Stimulated activated naive CD4-positive, alpha-beta T cell treated with Interleukin-2 at 50 U/mL for 16 hours (primary cell): ENCODE data around the gene PPP1R2B.

Experiments used
- DNase-seq: peaks from one replicate; lab custom pipeline; 2025; lab: John Stamatoyannopoulos, UW

PPP1R2B gene

DNA sequence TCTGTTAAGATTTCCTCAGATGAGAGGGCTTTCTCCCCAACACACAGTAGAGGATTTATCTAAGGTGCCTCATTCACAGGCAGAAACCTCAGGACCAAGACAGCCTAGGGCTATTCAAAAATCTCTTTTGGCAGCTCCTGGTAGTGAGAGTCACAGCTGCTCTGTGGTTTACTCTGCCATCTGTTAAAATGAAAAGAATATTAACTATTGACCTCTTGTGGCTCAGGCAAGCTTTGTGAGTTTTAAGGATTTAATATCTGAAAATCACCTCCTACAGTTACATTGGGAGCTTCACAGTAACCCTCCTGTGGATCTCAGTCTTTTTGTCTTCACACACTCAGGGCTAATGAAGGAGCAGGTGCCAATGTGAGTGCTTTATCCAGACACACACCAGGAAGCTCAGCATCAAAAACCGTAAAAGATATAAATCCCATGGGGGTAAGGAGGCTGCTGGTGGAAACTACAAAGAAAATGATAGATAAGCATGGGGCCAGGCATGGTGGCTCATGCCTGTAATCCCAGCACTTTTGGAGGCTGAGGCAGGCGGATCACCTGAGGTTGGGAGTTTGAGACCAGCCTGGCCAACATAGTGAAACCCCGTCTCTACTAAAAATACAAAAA is 29.7 kb downstream of the PPP1R2B start:
- DNase-seq: no peak

DNA sequence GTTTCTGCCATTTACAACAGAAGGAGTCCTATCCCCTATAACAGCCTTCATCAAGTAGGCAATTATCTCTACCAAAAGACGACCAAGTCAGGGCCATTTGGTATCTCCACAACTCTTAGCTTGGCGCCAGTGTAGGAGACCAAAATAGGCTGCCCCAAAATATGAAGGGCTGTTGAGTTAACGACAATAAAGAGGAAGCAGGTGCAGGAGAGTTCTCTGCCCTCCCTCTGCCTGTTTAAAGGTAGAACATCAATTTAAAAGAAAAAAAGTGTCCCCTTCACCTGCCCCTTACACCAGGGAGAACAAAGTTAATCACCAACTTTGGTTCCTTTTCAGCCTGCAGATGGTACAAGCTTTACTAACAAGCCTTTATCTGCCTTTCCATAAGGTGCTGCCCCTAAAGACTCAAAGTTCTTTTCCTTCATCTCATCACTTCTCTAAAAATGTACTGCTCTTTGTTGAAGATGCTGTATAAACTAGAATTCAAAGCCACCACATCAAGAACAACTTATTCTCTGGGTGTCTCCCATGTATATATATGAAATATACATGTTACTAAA is 33.3 kb downstream of the PPP1R2B start:
- no peak for DNase-seq

DNA sequence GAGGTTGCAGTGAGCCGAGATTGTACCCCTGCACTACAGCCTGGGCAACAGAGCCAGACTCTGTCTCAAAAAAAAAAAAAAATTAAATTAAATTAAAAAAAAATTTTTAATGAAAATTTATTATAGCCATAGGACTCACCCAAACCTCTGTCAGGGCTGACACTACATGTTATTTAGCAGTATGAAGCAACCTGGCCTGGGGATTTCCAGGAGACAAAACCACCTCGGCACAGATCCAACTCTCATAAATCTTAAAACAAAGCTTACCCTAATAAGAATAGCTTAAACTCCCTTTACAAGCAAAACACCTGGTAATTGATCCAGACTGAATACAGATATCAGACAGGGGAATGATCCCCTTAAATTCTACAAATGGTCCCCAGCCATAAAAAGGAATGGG is 38.4 kb downstream of the PPP1R2B start:
- DNase-seq: no peak

DNA sequence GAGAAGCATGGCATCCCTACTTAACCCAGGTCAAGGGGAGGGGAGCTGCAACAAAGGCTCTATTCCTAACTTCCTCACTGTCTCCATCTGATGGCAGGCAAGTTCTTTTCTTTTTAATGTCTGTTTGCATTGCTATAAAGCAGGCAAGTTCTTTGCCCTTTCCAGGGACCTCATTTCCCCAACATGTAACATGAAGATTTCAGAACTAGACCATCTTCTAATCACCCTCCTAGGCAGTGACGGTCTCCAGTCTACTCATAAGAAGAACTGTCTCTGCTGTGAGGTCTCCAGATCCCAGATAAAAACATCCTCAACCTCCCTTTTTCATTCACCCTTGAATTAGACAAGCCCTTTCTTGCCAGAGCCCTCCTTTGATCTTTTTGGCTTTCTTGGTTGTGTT is 42.1 kb downstream of the PPP1R2B start:
- no peak for DNase-seq

DNA sequence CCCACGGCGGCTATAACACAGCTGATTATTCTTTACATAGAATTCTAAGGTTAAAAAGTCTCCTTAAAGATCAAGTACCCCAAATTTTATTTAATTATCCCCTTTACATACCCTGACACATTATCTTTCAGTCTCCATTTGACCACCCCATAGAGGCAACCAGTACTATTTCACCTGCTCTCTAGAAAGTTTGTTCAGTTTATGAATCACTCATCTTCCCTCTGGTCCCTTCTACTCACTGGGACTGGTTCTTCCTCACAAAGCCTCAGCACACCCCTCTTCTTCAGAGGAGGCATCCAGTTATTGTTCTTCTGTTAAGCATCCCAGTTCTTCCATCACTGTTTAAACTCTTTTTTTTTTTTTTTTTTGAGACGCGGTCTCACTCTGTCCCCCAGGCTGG is 42.8 kb downstream of the PPP1R2B start:
- no peak for DNase-seq

DNA sequence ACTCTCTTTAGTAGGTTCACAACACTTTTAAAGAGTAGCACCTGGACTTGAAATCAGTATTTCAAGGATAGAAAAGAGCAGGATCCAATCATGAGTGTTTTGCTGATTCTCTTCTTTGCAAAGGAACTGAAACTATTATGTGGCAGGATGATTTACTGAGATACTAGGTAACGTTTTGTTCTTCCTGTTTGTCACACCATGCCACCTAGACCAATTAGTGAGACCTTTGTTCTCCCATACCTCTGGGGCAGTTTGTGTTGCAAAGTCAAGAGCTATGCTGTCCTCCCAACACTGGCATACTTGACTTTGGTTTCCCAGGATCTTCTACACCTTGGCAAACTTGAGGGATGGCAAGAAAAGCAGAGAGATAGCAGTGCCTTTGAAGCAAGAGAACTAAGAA is 43.4 kb downstream of the PPP1R2B start:
- DNase-seq: no peak

DNA sequence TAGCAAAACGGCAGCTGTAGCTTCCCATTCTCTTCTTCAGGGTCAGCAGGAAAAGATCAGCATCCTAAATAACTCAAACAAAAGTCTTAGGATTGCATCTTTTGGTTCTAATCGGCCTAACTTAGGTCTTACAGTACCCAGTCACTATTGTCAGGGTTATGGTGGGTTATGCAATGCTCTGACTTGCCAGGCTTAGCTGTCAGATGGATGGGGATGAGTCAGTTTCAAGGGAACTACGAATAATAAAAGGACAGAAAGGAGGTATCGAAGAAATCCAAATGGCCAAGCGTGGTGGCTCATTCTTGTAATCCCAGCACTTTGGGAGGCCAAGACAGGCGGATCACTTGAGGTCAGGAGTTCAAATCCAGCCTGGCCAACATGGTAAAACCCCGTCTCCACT is 46.5 kb downstream of the PPP1R2B start:
- no peak for DNase-seq
